GM10847 (cell line): ENCODE data around the gene TARP.

Experiments used
- POLR2A ChIP-seq: IDR thresholded peaks from 2 replicates; pipeline ENCODE4 v1.6.1; 2011; ENCODE audit not compliant: insufficient read length; ENCODE audit errors: extremely low read depth

TARP gene

GRCh38 chr7:38276096-38276877 lies 2.9 kb upstream of the TARP start:
- no peak for TF ChIP-seq POLR2A

- TF ChIP-seq POLR2A, result no peak
Measured at GRCh38 chr7:38274927-38275620, 1.6 kb upstream of the TARP start.

GRCh38 chr7:38274486-38274885 lies 1.1 kb upstream of the TARP start:
- no peak for TF ChIP-seq POLR2A

- no peak for TF ChIP-seq POLR2A
Measured at GRCh38 chr7:38262545-38262944, 10.9 kb downstream of the TARP start.

- no peak for TF ChIP-seq POLR2A
Measured at GRCh38 chr7:38257350-38257677, 16.1 kb downstream of the TARP start.

GRCh38 chr7:38248069-38248567 lies 25.3 kb downstream of the TARP start:
- no peak for TF ChIP-seq POLR2A

GRCh38 chr7:38245409-38245977 lies 27.9 kb downstream of the TARP start:
- TF ChIP-seq POLR2A, result no peak

- TF ChIP-seq POLR2A, result no peak
Measured at GRCh38 chr7:38244516-38244915, 28.9 kb downstream of the TARP start.

GRCh38 chr7:38242814-38243213 lies 30.6 kb downstream of the TARP start:
- TF ChIP-seq POLR2A, result no peak

- TF ChIP-seq POLR2A, result no peak
Measured at GRCh38 chr7:38241071-38241470, 32.4 kb downstream of the TARP start.

- no peak for TF ChIP-seq POLR2A
Measured at GRCh38 chr7:38235606-38236005, 37.8 kb downstream of the TARP start.

GRCh38 chr7:38232502-38233366 lies 40.7 kb downstream of the TARP start:
- no peak for TF ChIP-seq POLR2A

GRCh38 chr7:38229884-38230642 lies 43.4 kb downstream of the TARP start:
- no peak for TF ChIP-seq POLR2A

GRCh38 chr7:38229386-38229785 lies 44.0 kb downstream of the TARP start:
- no peak for TF ChIP-seq POLR2A

- no peak for TF ChIP-seq POLR2A
Measured at GRCh38 chr7:38224392-38224791, 49.0 kb downstream of the TARP start.
